GM18909 (cell line): ENCODE results near the gene MDFIC.

ENCODE experiments used
- ATAC-seq: cut with Tn5 transposase; IDR thresholded peaks from one replicate; pipeline ENCODE4 v1.9.1; 2021; ENCODE audit warnings: mild to moderate bottlenecking; ENCODE audit not compliant: unreplicated experiment, poor library complexity

MDFIC gene

GRCh38 chr7:115068220-115068619 lies 146.3 kb downstream of the MDFIC start:
- no peak for ATAC-seq
